GM18511 (cell line): ENCODE measurements around the gene NETO1.
A peak's percentile ranks its signal among the peaks of the same experiment; 100 is the strongest.

Experiments used
- ATAC-seq: cut with Tn5 transposase; IDR thresholded peaks from one replicate; pipeline ENCODE4 v1.9.1; 2021; ENCODE audit warnings: mild to moderate bottlenecking, moderate library complexity; ENCODE audit not compliant: unreplicated experiment

Gene NETO1

GRCh38 chr18:72867746-72868584, at the start of gene NETO1:
Gene NETO1 (minus strand): TSS chr18:72867987. CDS start chr18:72867291, 696 bp downstream.
- peak; percentile 32 for ATAC-seq

GRCh38 chr18:72910045-72910444, 42.3 kb upstream of the NETO1 start:
- no peak for ATAC-seq

GRCh38 chr18:72908181-72908580, 40.4 kb upstream of the NETO1 start:
- no peak for ATAC-seq

GRCh38 chr18:72903033-72903432, 35.2 kb upstream of the NETO1 start:
- ATAC-seq, result no peak

GRCh38 chr18:72899338-72899737, 31.6 kb upstream of the NETO1 start:
- no peak for ATAC-seq

GRCh38 chr18:72898870-72899269, 31.1 kb upstream of the NETO1 start:
- no peak for ATAC-seq

DNA sequence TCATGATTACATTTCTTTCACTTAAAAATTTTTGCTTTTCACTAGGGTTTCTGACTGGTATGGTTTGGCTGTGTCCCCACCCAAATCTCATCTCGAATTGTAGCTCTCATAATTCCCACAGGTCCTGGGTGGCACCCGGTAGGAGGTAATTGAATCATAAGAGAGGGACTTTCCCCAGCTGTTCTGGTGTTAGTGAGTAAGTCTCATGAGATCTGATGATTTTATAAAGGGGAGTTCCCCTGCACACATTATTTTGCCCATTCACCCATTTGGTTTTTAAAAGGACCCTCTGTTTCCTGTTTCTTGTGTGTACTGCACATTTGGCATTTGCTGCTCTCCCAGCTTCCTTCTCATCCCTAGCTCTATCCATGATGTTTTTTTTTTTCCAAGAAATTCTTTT, 27.8 kb upstream of the NETO1 start:
- ATAC-seq, result peak; percentile 64

DNA sequence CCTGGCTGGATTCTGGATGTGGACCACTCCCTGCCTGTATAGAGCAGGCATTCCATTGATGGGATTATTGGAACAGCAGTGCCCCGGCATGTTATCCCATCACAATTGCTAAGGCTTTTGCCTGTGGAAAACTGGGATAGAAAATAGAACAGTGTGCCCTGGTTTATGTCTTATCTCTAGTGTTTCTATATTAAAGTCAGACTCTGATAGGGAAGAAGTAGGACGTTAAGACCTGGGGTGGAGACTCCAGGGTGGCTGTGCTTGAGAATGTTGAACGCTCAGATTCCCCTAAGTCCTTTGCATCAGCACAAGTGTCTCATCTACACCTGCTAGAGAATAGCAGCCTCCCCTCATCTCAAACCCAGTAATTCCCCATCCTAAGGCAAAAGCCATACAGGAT, 10.8 kb upstream of the NETO1 start:
- ATAC-seq, result no peak

DNA sequence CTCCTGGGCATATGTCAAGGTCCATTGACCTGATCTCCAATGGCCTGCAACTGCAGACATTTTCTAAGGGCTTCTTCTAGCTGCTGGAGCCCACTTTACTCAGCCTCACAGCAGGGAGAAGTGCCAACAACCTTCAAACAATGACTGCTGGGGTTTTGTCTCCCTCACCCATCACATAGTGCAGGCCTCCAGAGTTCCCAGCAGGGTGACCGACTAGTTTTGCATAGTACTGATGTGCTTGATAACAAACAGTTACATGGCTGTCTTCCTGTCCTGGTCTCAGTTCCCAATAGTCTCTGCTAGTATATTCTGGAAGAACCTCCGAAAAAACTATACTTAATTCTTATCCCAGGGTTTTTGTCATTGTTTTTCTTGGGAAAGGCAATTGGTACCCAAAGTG, 10.4 kb upstream of the NETO1 start:
- no peak for ATAC-seq

DNA sequence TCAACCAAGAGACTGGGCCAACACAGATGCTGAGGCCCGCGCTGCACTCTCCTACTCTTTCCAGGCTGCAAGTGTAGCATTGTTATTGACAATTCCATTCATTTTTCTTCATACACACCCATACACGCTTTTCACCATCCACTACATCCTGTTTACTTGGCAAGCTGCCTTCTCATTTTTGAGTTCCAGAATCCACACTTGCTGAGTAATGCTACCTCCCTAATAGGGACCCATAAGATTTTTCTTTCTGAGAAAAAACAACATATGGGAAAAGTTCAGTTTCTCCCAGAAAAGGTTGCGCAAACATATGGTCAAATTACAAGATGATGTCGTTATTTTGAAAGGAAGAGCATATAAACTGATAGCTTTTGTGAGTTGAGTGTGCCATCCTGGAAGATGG, 3.3 kb upstream of the NETO1 start:
- no peak for ATAC-seq

DNA sequence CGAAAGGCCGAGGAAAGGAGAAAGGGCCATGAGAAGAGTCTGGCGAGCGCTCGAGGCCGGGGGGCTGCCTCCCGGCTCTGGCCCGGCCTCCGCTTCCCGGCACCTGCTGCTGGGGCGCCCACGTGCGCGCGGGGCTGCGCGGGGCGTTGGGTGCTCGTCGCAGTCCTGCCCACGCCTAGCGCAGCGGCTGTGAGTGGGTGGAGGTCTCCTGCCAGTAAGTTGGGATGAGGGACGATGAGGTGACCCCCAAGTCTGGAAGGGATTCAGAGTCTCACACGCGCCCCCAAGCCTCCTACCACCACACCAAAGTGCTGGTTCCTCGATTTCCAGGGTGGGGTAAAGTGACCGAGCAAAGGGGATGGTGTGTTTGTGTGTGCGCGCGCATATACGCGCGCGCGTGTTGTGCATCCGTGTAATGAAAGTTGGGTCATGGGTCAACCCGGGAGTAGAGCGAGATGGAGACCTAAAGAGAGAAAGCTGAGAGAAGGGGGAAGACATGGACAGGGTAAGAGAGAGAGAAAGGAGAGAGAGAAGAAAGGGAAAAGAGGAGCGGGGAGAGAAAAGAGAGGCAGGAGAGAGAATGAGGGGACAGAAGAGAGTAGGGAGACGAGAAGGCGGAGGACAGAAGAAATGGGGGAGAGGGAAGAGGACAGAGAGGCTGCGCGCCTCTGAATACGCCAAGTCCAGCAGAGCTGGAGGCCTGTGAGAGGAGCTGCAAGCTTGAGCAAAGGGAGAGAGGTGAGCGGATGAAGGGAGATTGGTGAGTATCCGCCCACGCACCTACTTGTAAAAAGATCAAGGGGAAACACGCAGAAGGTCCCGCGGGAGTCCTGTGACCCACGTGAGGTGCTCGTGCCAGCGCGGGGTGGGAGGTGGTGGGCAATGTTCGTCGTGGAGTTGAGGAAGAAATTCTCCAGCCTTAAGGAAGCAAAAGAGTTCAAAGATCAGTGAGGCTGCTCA, 1.7 kb upstream of the NETO1 start:
- peak; percentile 34 for ATAC-seq

- ATAC-seq, result no peak
Observed at GRCh38 chr18:72868585-72869225, 918 bp upstream of the NETO1 start.

- ATAC-seq, result peak; percentile 34
Observed at GRCh38 chr18:72866901-72867745, 664 bp downstream of the NETO1 start.

DNA sequence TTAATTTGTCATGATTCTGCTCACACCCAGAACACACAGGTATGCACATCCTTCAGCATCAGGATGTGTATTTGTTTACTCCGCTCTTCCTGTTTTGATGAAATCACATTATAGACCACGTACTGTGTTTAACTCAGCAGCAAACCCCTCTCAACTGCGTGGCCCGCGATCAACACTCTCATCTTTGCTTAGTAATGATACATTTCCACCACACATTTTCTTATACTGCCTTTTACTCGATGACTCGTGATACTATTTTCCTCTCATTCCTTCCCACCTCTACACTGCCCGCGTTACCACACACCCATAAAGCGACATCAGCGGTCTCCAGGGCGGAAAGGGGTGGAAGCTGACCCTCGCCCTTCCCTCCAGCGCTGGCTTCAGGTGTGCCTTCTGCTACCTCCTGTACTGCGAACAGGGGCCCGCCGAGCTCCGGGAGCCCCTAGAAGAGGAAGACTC, 1.3 kb downstream of the NETO1 start:
- ATAC-seq, result peak; percentile 2

- no peak for ATAC-seq
Observed at GRCh38 chr18:72863754-72864153, 4.0 kb downstream of the NETO1 start.

DNA sequence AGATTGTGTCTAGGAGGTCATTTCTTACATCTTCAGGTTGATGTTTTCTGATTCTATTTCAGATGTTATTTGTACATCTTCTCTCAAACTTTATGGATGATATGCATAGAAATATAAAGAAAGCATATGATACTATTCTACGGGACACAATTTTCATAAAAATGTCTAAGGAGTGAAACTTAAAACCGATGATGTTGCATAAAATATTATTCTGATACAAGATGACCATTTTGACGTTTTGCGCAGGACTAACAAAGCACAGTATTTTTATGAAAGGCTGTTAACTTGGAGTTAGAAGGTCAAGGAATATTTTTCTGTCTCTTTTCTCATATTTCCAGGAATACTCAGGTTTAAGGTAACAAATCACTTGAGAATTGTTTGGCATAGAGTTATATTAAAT, 8.7 kb downstream of the NETO1 start:
- ATAC-seq, result no peak

GRCh38 chr18:72849671-72850070, 18.1 kb downstream of the NETO1 start:
- ATAC-seq, result no peak

DNA sequence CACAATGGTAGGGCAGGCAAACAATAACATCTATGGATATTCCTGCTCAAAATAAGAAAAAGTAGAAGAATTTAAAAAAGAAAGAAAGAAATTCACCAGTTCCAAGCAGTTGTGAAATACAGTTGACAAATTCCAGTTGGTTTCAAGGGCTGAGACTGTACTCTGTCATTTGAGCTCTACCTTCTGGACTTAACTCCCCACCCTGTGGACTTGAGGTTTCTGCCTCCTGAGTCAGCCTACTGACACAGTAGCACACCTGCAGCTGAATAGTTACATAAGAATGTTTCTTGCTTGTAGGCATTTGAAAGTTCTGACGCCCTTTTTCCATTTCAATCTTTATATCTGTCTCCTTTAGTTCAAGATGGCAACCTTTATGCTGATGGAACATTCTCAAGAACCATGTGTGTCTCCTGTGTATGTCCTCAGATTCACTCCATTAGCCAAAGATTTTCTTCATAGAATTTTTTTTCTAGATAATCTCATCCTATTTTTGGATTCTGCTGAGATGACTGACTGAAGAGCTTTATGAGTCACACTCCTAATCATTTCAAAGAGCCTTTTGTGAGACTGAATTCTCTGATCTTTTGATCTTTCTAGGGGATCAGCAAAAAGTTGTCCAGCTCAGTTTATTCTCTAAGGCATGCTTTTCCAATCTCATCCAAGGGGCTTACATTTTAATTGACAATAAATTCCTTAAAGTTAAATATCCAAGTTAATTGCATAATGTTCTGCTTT, 19.1 kb downstream of the NETO1 start:
- ATAC-seq, result no peak

DNA sequence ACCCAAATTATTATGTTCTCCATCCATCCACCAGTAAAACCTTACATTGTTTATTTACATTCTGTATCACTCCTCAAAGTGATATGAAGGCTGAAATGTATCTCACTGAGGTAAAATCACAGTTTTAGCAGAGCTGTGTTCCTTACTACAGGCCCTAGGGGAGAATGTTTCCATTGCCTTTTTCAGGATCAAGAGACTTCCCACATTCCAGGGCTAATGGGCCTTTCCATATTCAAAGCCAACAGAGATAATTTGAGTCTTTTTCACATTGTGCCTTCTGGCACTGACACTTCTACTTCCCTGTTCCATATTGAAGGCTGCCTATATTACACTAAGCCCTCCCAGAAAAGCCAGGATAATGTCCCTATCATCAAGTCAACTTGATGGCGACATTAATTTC, 20.0 kb downstream of the NETO1 start:
- ATAC-seq, result no peak
